NT2/D1 (cell line): ENCODE data around the gene HOXA9.

Source experiments
- YY1 ChIP-seq: IDR thresholded peaks from 2 replicates; pipeline ENCODE4 v1.6.1; 2011; ENCODE audit not compliant: insufficient read length, insufficient read depth
- ZNF274 ChIP-seq: IDR thresholded peaks from 2 replicates; pipeline ENCODE4 v1.6.1; 2011; ENCODE audit warnings: mild to moderate bottlenecking, low read depth, low read length

- TF ChIP-seq ZNF274 (no peak), YY1 (no peak)
Measured at GRCh38 chr7:27164045-27164366, 1.3 kb downstream of the HOXA9 start.
